ENCODE results near the gene SMIM7.

SMIM7 gene

GRCh38 chr19:16596399-16596798, 63.5 kb downstream of the SMIM7 start:
- no peak for DNase-seq
- no peaks in the 10 kb centered on the region for H4K20me1 ChIP-seq (ENCODE audit: insufficient read depth, low read length)
- no peak overlapping the region for H3K4me3 ChIP-seq (ENCODE audit: low read length)
- peaks cover 96% of the 10 kb centered on the region for H3K79me2 ChIP-seq (ENCODE audit: low read length)
- no peaks in the 10 kb centered on the region for H3K9me2 ChIP-seq (replicated peaks; ENCODE audit: insufficient read depth, low read length)
- no peak overlapping the region for H3K4me2 ChIP-seq (ENCODE audit: low read depth, low read length)
- no peak overlapping the region for H2AFZ ChIP-seq (ENCODE audit: low read length)
- no peaks in the 10 kb centered on the region for H3K27me3 ChIP-seq (replicated peaks; ENCODE audit: insufficient read depth, low read length)
- peaks cover 42% of the 10 kb centered on the region for H3F3A ChIP-seq (ENCODE audit: insufficient read depth, low read length)
- no peaks in the 10 kb centered on the region for H3K9me3 ChIP-seq (replicated peaks; ENCODE audit: insufficient read depth, low read length)
- H3K27ac ChIP-seq (ENCODE audit: low read length) = no peak overlapping the region; the same call in 1 of the 2 replicates
- no peak overlapping the region for H3K9ac ChIP-seq (ENCODE audit: low read length)
- TF ChIP-seq EZH2phosphoT487 (IDR thresholded peaks at IDR 0.05; ENCODE audit: low read length) = no peak
- TF ChIP-seq EZH2 (optimal IDR thresholded peaks at IDR 0.05; ENCODE audit: low read depth, low read length) = no peak
- no peak for TF ChIP-seq CTCF (IDR thresholded peaks at IDR 0.05; ENCODE audit: low read length)
- H3K4me1 ChIP-seq (ENCODE audit: low read length) = peaks cover 84% of the 10 kb centered on the region
- no peaks in the 10 kb centered on the region for H3K36me3 ChIP-seq (replicated peaks; ENCODE audit: insufficient read depth, low read length)
